K562 (cell line): Measurements from ENCODE around the gene UBE2M. TPM values are rescaled to one million over a fixed set of nuclear protein-coding genes. Genes with fewer than 3 reads are reported as not detected.
A peak's percentile ranks its signal among the peaks of the same experiment; 100 is the strongest.

Source experiments
- COPS2 ChIP-seq: fragments of 450-650 bp; conservative IDR thresholded peaks from 2 replicates; pipeline ENCODE4 v1.6.1; 2016; ENCODE audit warnings: mild to moderate bottlenecking, moderate library complexity
- CSDE1 ChIP-seq, 2 experiments: fragments of 450-650 bp; IDR thresholded peaks; 2 replicates each; pipeline ENCODE4 v1.6.1; 2016; ENCODE audit warnings: mild to moderate bottlenecking in 1 of 2
- ERF ChIP-seq: fragments of 450-650 bp; formaldehyde crosslinking; IDR thresholded peaks from 2 replicates; pipeline ENCODE4 v1.4.0; 2020; ENCODE audit warnings: mild to moderate bottlenecking, mixed read lengths
- FIP1L1 ChIP-seq: fragments of 200-400 bp; formaldehyde crosslinking; IDR thresholded peaks from 2 replicates; pipeline ENCODE4 v1.6.1; 2018; ENCODE audit warnings: mild to moderate bottlenecking, low read depth, low read length; ENCODE audit not compliant: poor library complexity, severe bottlenecking
- KDM5B ChIP-seq: fragments of 200-600 bp; sonication (generic); IDR thresholded peaks from 2 replicates; pipeline ENCODE4 v1.6.1; 2012; ENCODE audit warnings: low read depth, mild to moderate bottlenecking, moderate library complexity, low read length, control low read depth, inconsistent platforms; ENCODE audit not compliant: insufficient replicate concordance
- NFIC ChIP-seq: fragments of 450-650 bp; IDR thresholded peaks from 2 replicates; pipeline ENCODE4 v1.6.1; 2017; ENCODE audit warnings: mild to moderate bottlenecking, inconsistent platforms
- PCBP2 ChIP-seq: fragments of 200-400 bp; formaldehyde crosslinking; IDR thresholded peaks from 2 replicates; pipeline ENCODE4 v1.6.1; 2018; ENCODE audit warnings: low read length, low read depth, mild to moderate bottlenecking, moderate library complexity; ENCODE audit not compliant: poor library complexity, severe bottlenecking
- PPARD ChIP-seq: fragments of 250-450 bp; sonication (Bioruptor Pico); IDR thresholded peaks from 2 replicates; pipeline ENCODE4 v1.8.0; 2022; ENCODE audit warnings: inconsistent platforms, mild to moderate bottlenecking, moderate library complexity
- SIRT6 ChIP-seq: IDR thresholded peaks from one replicate; pipeline ENCODE4 v1.6.1; 2012; ENCODE audit warnings: low read depth, mild to moderate bottlenecking, control low read depth, inconsistent platforms, low read length, moderate library complexity
- ZKSCAN3 ChIP-seq: fragments of 250-450 bp; sonication (Bioruptor Pico); IDR thresholded peaks from 2 replicates; pipeline ENCODE4 v1.4.0; 2020
- polyA plus RNA-seq, 8 experiments: library from polyadenylated mRNA; depleted of rRNA in 4 of 8; stranded (reverse) in 5 of 8; unstranded in 3 of 8; fragments of >200 nt; fragmentation: Nextera tagmentation in 2 of 8; fragmentation: Illumina TruSeq in 1 of 8; extraction: Ambion mirVana in 2 of 8; extraction: Trizol in 1 of 8; gene quantifications; 2 replicates each; pipeline versions ENCODE4 v1.2.1 to v1.2.3, GENCODE V29; 2011 to 2014; ENCODE audit warnings: inconsistent platforms in 1 of 8, missing spikeins in 1 of 8
- total RNA-seq, 7 experiments: library from RNA; depleted of rRNA in 6 of 7; stranded (reverse); fragments of >200 nt in 6 of 7; fragmentation: Illumina TruSeq in 2 of 7; extraction: Trizol in 2 of 7; gene quantifications; 2 replicates each; pipeline versions ENCODE4 v1.2.1 to v1.2.3, GENCODE V29; 2011 to 2021; ENCODE audit warnings: low replicate concordance in 1 of 7
- TF ChIP-seq, protein P1 (sequence below), 2 experiments: fragments of 450-650 bp in 1 of 2; sonication (generic) in 1 of 2; formaldehyde crosslinking in 1 of 2; IDR thresholded peaks; 2 replicates each; pipeline versions ENCODE4 v1.7.1 to v1.9.0; 2016 to 2022; ENCODE audit warnings: inconsistent platforms in 1 of 2, mild to moderate bottlenecking in 1 of 2, missing genetic modification reagents in 1 of 2
- TF ChIP-seq, protein P2 (sequence below), 2 experiments: fragments of 450-650 bp in 1 of 2; sonication (generic) in 1 of 2; formaldehyde crosslinking in 1 of 2; IDR thresholded peaks in 1 of 2; conservative IDR thresholded peaks in 1 of 2; 2 replicates each; pipeline versions ENCODE4 v1.6.1 to v1.8.1; 2016 to 2023; ENCODE audit warnings: mild to moderate bottlenecking in 2 of 2, moderate library complexity in 2 of 2, inconsistent platforms in 1 of 2, missing genetic modification reagents in 1 of 2

UBE2M gene
- total and polyA plus RNA-seq, 9 of the 15 experiments (the other 6 are each of a cell fraction or from before 2014, with no cell fraction given) = 0.92 to 163 (median 85.7) TPM

DNA sequence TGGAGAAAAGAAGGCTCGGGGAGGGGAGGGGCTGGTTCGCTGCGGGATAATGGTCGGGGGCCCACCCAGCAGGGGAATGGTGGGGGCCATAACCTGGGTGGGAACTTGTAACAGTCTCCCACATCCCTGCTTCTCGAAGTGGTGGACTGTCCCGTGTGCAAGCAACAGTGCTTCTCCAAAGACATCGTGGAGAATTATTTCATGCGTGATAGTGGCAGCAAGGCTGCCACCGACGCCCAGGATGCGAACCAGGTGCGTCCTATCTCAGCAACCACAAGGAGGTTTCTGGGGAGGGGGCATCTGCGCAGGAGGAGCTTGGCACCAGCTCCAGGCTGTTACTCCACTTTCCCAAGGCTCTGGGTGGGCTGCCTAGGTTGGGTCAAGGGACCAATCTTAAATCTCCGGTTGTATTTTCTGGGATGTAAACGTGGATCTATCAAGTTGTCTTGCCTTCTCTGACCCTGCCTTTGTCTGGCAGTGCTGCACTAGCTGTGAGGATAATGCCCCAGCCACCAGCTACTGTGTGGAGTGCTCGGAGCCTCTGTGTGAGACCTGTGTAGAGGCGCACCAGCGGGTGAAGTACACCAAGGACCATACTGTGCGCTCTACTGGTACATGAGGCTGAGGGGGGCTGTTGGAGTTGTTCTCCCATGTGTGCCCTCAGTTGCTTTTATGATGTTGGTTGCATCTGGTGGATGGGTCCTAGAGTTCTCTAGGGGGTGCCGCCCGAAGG, 13.0 kb downstream of the UBE2M start (continued):
- TF ChIP-seq, protein P1, sequence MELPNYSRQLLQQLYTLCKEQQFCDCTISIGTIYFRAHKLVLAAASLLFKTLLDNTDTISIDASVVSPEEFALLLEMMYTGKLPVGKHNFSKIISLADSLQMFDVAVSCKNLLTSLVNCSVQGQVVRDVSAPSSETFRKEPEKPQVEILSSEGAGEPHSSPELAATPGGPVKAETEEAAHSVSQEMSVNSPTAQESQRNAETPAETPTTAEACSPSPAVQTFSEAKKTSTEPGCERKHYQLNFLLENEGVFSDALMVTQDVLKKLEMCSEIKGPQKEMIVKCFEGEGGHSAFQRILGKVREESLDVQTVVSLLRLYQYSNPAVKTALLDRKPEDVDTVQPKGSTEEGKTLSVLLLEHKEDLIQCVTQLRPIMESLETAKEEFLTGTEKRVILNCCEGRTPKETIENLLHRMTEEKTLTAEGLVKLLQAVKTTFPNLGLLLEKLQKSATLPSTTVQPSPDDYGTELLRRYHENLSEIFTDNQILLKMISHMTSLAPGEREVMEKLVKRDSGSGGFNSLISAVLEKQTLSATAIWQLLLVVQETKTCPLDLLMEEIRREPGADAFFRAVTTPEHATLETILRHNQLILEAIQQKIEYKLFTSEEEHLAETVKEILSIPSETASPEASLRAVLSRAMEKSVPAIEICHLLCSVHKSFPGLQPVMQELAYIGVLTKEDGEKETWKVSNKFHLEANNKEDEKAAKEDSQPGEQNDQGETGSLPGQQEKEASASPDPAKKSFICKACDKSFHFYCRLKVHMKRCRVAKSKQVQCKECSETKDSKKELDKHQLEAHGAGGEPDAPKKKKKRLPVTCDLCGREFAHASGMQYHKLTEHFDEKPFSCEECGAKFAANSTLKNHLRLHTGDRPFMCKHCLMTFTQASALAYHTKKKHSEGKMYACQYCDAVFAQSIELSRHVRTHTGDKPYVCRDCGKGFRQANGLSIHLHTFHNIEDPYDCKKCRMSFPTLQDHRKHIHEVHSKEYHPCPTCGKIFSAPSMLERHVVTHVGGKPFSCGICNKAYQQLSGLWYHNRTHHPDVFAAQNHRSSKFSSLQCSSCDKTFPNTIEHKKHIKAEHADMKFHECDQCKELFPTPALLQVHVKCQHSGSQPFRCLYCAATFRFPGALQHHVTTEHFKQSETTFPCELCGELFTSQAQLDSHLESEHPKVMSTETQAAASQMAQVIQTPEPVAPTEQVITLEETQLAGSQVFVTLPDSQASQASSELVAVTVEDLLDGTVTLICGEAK (IDR thresholded peaks at IDR 0.05) = 0 out of 2 replicates have a peak, but pooled peaks have one; percentile 1
- TF ChIP-seq, protein P1 (CRISPR knock-in tag; IDR thresholded peaks at IDR 0.05) = no peak
- TF ChIP-seq CSDE1 (IDR thresholded peaks at IDR 0.05) (no peak), ERF (CRISPR knock-in tag) (0 out of 2 replicates have a peak, but pooled peaks have one; percentile 10), PPARD (CRISPR knock-in tag) (no peak), PCBP2 (no peak), NFIC (no peak), COPS2 (no peak), ZKSCAN3 (CRISPR knock-in tag) (no peak), KDM5B (peak; percentile 42), FIP1L1 (no peak), SIRT6 (peak; percentile 18)
- TF ChIP-seq, protein P2, sequence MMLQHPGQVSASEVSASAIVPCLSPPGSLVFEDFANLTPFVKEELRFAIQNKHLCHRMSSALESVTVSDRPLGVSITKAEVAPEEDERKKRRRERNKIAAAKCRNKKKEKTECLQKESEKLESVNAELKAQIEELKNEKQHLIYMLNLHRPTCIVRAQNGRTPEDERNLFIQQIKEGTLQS (IDR thresholded peaks at IDR 0.05) = no peak
- TF ChIP-seq, protein P2 (CRISPR knock-in tag; conservative IDR thresholded peaks at IDR 0.05) = no peak
